ENCODE results near the gene VIPR1. TPM values are rescaled to one million over a fixed set of nuclear protein-coding genes. Genes with fewer than 3 reads are reported as not detected.

VIPR1 gene
- total RNA-seq, 1 donor = 5.6 TPM

DNA sequence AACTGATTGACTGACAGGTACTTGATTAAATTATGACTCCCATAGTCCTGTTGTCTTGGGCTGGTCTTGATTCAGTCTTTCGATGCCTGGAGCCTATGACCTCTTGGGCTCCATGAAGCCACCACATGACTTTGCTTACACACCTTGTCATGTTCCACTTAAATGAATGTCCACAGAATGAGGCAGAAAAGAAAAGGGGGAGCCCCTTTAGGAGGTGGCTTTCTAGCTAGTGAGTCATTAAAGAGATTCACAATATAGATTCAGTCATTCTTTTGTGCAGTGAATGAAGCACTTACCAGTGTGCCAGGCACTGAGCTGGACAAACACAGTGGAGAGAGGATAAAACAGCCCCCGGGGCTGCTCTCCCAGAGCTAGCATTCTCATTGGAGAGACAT, 17.1 kb downstream of the VIPR1 start:
- DNase-seq (ENCODE audit: low read depth) = no peak
- H3K4me3 ChIP-seq (ENCODE audit: low read depth, low read length) = no peak overlapping the region
- TF ChIP-seq, protein P1, sequence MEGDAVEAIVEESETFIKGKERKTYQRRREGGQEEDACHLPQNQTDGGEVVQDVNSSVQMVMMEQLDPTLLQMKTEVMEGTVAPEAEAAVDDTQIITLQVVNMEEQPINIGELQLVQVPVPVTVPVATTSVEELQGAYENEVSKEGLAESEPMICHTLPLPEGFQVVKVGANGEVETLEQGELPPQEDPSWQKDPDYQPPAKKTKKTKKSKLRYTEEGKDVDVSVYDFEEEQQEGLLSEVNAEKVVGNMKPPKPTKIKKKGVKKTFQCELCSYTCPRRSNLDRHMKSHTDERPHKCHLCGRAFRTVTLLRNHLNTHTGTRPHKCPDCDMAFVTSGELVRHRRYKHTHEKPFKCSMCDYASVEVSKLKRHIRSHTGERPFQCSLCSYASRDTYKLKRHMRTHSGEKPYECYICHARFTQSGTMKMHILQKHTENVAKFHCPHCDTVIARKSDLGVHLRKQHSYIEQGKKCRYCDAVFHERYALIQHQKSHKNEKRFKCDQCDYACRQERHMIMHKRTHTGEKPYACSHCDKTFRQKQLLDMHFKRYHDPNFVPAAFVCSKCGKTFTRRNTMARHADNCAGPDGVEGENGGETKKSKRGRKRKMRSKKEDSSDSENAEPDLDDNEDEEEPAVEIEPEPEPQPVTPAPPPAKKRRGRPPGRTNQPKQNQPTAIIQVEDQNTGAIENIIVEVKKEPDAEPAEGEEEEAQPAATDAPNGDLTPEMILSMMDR (IDR thresholded peaks at IDR 0.05; ENCODE audit: insufficient read depth, low read length) = no peak

DNA sequence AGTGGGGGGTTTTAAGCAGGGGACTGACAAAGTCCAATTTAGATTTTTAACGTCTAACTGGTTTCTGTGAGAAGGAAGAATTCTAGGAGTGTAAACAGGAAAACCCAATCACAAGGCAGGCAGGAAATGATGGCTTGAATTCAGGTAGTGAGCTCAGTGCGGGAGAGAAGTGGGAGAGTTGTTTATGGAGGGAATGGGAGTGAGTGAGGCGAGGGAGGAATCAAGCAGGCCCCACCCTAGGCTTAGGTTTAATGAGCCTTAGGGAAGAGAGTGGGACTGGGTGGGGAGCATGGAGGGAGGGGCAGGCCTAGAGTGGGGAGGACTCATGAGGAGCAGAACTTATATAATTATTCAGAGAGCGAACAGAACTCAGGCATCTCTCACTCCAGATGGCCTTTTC, 17.9 kb downstream of the VIPR1 start:
- TF ChIP-seq, protein P1 (IDR thresholded peaks at IDR 0.05; ENCODE audit: insufficient read depth, low read length) = no peak
- no peak overlapping the region for H3K4me3 ChIP-seq (ENCODE audit: low read depth, low read length)
- DNase-seq (ENCODE audit: low read depth) = no peak

- TF ChIP-seq, protein P1 (IDR thresholded peaks at IDR 0.05; ENCODE audit: insufficient read depth, low read length) = no peak
- no peak for DNase-seq (ENCODE audit: low read depth)
- H3K4me3 ChIP-seq (ENCODE audit: low read depth, low read length) = no peak overlapping the region
Observed at GRCh38 chr3:42520906-42521305, 18.5 kb downstream of the VIPR1 start.

GRCh38 chr3:42524751-42525150, 22.3 kb downstream of the VIPR1 start:
- H3K4me3 ChIP-seq (ENCODE audit: low read depth, low read length) = no peak overlapping the region
- TF ChIP-seq, protein P1 (IDR thresholded peaks at IDR 0.05; ENCODE audit: insufficient read depth, low read length) = no peak
- no peak for DNase-seq (ENCODE audit: low read depth)

DNA sequence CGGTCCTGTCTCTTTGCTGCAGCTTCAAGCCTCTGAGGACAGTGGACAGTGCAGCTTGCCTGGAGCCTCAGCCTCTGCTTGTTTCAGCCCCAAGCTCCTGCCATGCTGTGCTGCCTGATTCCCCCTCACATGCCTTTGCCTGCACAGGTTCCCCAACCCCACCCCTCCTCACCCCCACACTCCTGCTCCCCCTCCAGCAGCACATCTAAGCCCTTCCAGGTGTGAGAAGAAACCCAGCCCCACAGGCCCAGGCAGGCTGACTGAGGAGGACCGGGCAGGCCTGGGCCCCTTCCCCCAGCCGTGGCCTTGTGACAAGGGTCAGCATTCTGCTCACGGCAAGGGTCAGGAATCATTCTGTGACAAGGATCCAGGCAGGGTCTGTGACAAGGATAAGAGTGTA, 22.8 kb downstream of the VIPR1 start:
- TF ChIP-seq, protein P1 (IDR thresholded peaks at IDR 0.05; ENCODE audit: insufficient read depth, low read length) = no peak
- DNase-seq (ENCODE audit: low read depth) = no peak
- no peak overlapping the region for H3K4me3 ChIP-seq (ENCODE audit: low read depth, low read length)

- no peak overlapping the region for H3K4me3 ChIP-seq (ENCODE audit: low read depth, low read length)
- no peak for DNase-seq (ENCODE audit: low read depth)
- TF ChIP-seq, protein P1 (IDR thresholded peaks at IDR 0.05; ENCODE audit: insufficient read depth, low read length) = no peak
Observed at GRCh38 chr3:42525736-42526345, 23.4 kb downstream of the VIPR1 start.
